SU-DHL-6 (cell line): Measurements from ENCODE around the gene MYRFL.

ENCODE experiments used
- H2AFZ ChIP-seq: fragments of 200-600 bp; sonication (generic); 2 replicates; pipeline ENCODE4 v1.6.1; 2014; ENCODE audit warnings: low read depth, mild to moderate bottlenecking, moderate library complexity, mixed read lengths, antibody characterized with exemption, low read length; ENCODE audit not compliant: severe bottlenecking
- H3F3A ChIP-seq: fragments of 200-600 bp; shearing (Covaris generic); 2 replicates; pipeline ENCODE4 v1.6.0; 2016; ENCODE audit warnings: antibody characterized with exemption, mild to moderate bottlenecking; ENCODE audit not compliant: insufficient read depth
- H3K27ac ChIP-seq: fragments of 200-600 bp; sonication (generic); 2 replicates; pipeline ENCODE4 v1.5.1; 2016; ENCODE audit warnings: low read depth, mild to moderate bottlenecking, low read length, moderate library complexity, mixed read lengths
- H3K27me3 ChIP-seq: fragments of 200-600 bp; sonication (generic), shearing (Covaris generic); 2 replicates; pipeline ENCODE4 v1.6.0; 2014; ENCODE audit warnings: mild to moderate bottlenecking, low read length
- H3K36me3 ChIP-seq: fragments of 200-600 bp; sonication (generic); 2 replicates; pipeline ENCODE4 v1.6.1; 2014; ENCODE audit warnings: mild to moderate bottlenecking, low read length, mixed read lengths
- H3K4me2 ChIP-seq: fragments of 300-600, 200-600 bp; shearing (Covaris generic), sonication (generic); 2 replicates; pipeline ENCODE4 v1.6.0; 2014; ENCODE audit warnings: low read length, low read depth, mild to moderate bottlenecking; ENCODE audit not compliant: poor library complexity, severe bottlenecking
- H3K4me3 ChIP-seq: fragments of 200-600 bp; sonication (generic); 2 replicates; pipeline ENCODE4 v1.5.1; 2014; ENCODE audit warnings: antibody characterized with exemption, low read length, mild to moderate bottlenecking, mixed read lengths; ENCODE audit not compliant: insufficient read depth, poor library complexity, severe bottlenecking
- H3K79me2 ChIP-seq: fragments of 200-600 bp; sonication (generic); 2 replicates; pipeline ENCODE4 v1.6.1; 2014; ENCODE audit warnings: mild to moderate bottlenecking, low read length, moderate library complexity; ENCODE audit not compliant: insufficient read depth
- H3K9ac ChIP-seq: fragments of 200-600 bp; sonication (generic); 2 replicates; pipeline ENCODE4 v1.7.0; 2014; ENCODE audit warnings: mild to moderate bottlenecking, low read length
- H3K9me2 ChIP-seq: fragments of 200-600 bp; sonication (generic); replicated peaks from 2 replicates; pipeline ENCODE4 v1.6.1; 2014; ENCODE audit warnings: low read length; ENCODE audit not compliant: insufficient read depth
- H3K9me3 ChIP-seq: fragments of 200-600 bp; sonication (generic); 2 replicates; pipeline ENCODE4 v1.6.1; 2014; ENCODE audit warnings: low read length, mixed read lengths; ENCODE audit not compliant: insufficient read depth
- H4K20me1 ChIP-seq: fragments of 200-600 bp; sonication (generic); 2 replicates; pipeline ENCODE4 v1.6.1; 2014; ENCODE audit warnings: low read depth, mild to moderate bottlenecking, antibody characterized with exemption, low read length, moderate library complexity, mixed read lengths
- EZH2phosphoT487 ChIP-seq: fragments of 200-600 bp; sonication (generic), shearing (Covaris generic); conservative IDR thresholded peaks from 2 replicates; pipeline ENCODE4 v1.6.1; 2018; ENCODE audit warnings: mild to moderate bottlenecking, antibody characterized with exemption, low read length, moderate library complexity, mixed read lengths
- TF ChIP-seq, protein P1 (sequence below): fragments of 200-600 bp; sonication (generic); IDR thresholded peaks from one replicate; pipeline ENCODE4 v1.5.1; 2017; ENCODE audit warnings: antibody characterized with exemption, mild to moderate bottlenecking, low read length, moderate library complexity; ENCODE audit not compliant: insufficient read depth, poor library complexity, severe bottlenecking

Gene MYRFL

DNA sequence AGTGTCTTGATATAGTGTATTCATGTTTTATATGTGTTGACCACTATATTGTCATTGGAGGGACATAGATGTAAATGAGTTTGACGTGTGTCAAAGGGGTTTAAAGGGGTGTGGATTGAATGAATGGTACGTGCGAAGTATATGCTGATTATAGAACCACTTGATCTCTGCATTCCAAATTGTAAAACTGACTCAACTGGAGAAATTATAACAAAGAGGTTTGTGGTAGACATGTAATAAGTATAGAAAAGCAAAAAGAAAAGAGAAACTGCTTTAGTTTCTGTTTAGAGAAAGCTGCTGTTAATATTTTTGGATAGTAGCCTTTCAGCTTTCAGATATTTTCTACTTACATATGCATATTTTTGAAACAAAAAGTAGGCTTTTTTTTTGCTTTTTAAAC, 8.9 kb upstream of the MYRFL start:
- peaks cover 4% of the 10 kb centered on the region; the same call in 1 of the 2 replicates for H3K36me3 ChIP-seq
- no peaks in the 10 kb centered on the region for H3F3A ChIP-seq
- H3K4me2 ChIP-seq = no peak overlapping the region
- no peak overlapping the region for H3K9ac ChIP-seq
- no peaks in the 10 kb centered on the region for H3K27me3 ChIP-seq
- H3K4me3 ChIP-seq = no peak overlapping the region
- no peak for TF ChIP-seq EZH2phosphoT487
- no peaks in the 10 kb centered on the region for H3K79me2 ChIP-seq
- H3K9me2 ChIP-seq = no peaks in the 10 kb centered on the region
- no peak overlapping the region for H3K27ac ChIP-seq
- no peak overlapping the region for H2AFZ ChIP-seq
- no peaks in the 10 kb centered on the region for H3K9me3 ChIP-seq
- no peaks in the 10 kb centered on the region for H4K20me1 ChIP-seq

DNA sequence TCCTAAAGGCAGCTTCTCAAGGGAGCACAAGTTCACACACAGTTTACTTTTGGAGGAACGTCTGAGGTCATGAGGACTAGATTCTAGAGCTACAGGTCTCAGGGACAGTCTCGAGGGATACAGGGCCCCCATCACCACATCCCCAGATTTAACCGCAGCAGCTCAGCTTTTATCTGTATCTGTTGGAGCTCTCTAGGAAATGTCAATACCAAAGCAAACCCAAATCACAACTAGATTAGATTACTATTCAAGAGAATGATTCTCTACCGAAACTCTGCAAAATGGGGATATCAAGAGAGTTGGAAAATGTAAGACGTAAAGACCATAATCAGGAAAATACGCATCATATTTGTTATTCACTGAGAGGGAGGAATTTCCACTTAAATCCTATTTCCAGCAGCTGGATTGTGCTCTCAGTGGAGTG, 4.0 kb upstream of the MYRFL start:
- H3K27me3 ChIP-seq = no peaks in the 10 kb centered on the region
- H2AFZ ChIP-seq = no peak overlapping the region
- no peak overlapping the region for H3K9ac ChIP-seq
- no peaks in the 10 kb centered on the region for H3K36me3 ChIP-seq
- no peak overlapping the region for H3K4me2 ChIP-seq
- TF ChIP-seq, protein P1, sequence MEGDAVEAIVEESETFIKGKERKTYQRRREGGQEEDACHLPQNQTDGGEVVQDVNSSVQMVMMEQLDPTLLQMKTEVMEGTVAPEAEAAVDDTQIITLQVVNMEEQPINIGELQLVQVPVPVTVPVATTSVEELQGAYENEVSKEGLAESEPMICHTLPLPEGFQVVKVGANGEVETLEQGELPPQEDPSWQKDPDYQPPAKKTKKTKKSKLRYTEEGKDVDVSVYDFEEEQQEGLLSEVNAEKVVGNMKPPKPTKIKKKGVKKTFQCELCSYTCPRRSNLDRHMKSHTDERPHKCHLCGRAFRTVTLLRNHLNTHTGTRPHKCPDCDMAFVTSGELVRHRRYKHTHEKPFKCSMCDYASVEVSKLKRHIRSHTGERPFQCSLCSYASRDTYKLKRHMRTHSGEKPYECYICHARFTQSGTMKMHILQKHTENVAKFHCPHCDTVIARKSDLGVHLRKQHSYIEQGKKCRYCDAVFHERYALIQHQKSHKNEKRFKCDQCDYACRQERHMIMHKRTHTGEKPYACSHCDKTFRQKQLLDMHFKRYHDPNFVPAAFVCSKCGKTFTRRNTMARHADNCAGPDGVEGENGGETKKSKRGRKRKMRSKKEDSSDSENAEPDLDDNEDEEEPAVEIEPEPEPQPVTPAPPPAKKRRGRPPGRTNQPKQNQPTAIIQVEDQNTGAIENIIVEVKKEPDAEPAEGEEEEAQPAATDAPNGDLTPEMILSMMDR = no peak
- TF ChIP-seq EZH2phosphoT487 = no peak
- no peaks in the 10 kb centered on the region for H4K20me1 ChIP-seq
- no peak overlapping the region for H3K4me3 ChIP-seq
- no peaks in the 10 kb centered on the region for H3F3A ChIP-seq
- H3K79me2 ChIP-seq = no peaks in the 10 kb centered on the region
- no peaks in the 10 kb centered on the region for H3K9me3 ChIP-seq
- no peaks in the 10 kb centered on the region for H3K9me2 ChIP-seq
- no peak overlapping the region for H3K27ac ChIP-seq

DNA sequence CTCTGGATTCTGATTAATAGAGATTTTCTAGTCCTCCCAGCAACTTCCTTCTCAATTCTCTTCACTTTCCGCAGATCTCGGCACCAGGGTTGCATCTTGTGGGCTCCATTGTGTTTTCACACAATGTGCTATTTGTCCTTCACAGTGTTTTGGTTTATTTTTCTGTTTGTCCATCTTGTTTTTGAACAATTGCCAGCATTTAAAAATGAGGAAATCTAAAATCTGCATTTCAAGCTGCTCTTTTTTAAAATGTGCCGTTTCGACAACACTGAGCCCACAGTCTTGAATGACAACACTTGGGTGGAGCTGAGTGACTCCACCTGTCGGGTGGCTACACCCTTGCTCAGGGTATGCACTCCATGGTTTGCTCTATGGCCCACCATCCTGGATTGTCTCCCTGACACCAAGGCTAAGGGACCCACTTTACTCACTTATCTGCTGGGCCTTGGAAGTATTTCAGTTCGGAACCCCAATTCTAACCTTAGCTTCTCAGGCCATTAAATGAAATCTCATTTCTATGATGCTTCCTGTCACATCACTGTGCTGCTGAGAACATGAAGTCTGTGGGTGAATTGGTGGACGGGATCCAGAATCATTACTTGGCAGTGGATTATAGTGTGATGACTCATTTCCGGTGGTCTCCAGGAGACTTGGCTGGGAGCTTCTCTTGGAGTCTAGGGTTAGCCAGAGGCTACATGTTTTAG, 3.4 kb upstream of the MYRFL start:
- H3K4me3 ChIP-seq = no peak overlapping the region
- H3K36me3 ChIP-seq = no peaks in the 10 kb centered on the region
- no peak overlapping the region for H3K27ac ChIP-seq
- no peaks in the 10 kb centered on the region for H4K20me1 ChIP-seq
- no peaks in the 10 kb centered on the region for H3K9me2 ChIP-seq
- TF ChIP-seq, protein P1 = no peak
- no peak for TF ChIP-seq EZH2phosphoT487
- H3K9ac ChIP-seq = no peak overlapping the region
- no peaks in the 10 kb centered on the region for H3K27me3 ChIP-seq
- no peak overlapping the region for H2AFZ ChIP-seq
- H3F3A ChIP-seq = no peaks in the 10 kb centered on the region
- no peaks in the 10 kb centered on the region for H3K79me2 ChIP-seq
- no peaks in the 10 kb centered on the region for H3K9me3 ChIP-seq
- no peak overlapping the region for H3K4me2 ChIP-seq

DNA sequence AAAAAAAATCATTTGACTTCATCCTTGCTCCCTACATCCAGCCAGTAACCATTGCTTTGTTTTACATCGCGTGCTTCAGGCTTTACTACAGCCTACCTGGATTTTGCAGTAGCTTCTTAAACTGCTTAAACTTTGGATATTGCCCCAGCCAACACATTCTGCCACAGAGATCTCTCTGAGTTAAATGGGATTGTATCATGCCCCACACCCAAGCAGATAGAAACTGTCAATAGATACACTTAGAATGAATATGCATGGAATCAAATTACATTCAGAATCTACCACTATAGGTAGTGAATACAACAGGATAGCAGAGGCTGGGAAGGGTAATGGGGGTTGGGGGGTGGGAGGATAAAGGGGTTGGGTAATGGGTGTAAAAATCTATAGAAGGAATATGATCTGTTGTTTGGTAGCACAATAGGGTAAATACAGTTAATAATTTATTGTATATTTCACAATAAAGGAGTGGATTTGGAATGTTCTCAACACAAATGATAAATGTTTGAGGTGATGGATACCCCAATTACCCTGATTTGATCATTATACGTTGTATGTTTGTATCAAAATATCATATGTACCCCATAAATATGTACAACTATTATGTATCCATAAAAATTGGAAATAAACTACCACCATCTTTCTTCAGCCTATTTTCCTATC, 2.7 kb upstream of the MYRFL start:
- no peaks in the 10 kb centered on the region for H3F3A ChIP-seq
- no peak overlapping the region for H3K4me2 ChIP-seq
- H2AFZ ChIP-seq = no peak overlapping the region
- no peaks in the 10 kb centered on the region for H4K20me1 ChIP-seq
- no peaks in the 10 kb centered on the region for H3K9me3 ChIP-seq
- H3K27ac ChIP-seq = no peak overlapping the region
- no peaks in the 10 kb centered on the region for H3K9me2 ChIP-seq
- H3K27me3 ChIP-seq = no peaks in the 10 kb centered on the region
- H3K36me3 ChIP-seq = no peaks in the 10 kb centered on the region
- no peak overlapping the region for H3K4me3 ChIP-seq
- H3K79me2 ChIP-seq = no peaks in the 10 kb centered on the region
- no peak overlapping the region for H3K9ac ChIP-seq
- TF ChIP-seq EZH2phosphoT487 = no peak
- TF ChIP-seq, protein P1 = no peak
